H1 (cell line): Measurements from ENCODE around the gene HOXA10. TPM values are rescaled to one million over a fixed set of nuclear protein-coding genes. Genes with fewer than 3 reads are reported as not detected.

ENCODE experiments used
- CTCF ChIA-PET: fragments of 300-600 bp; sonication (Branson Sonifier 250); formaldehyde crosslinking; loops from one replicate; lab custom pipeline; 2021; ENCODE audit not compliant: partially characterized antibody; lab: Charles Lee
- POLR2A ChIA-PET: fragments of 300-600 bp; sonication (Branson Sonifier 250); formaldehyde crosslinking; loops from one replicate; lab custom pipeline; 2021; ENCODE audit warnings: inconsistent platforms; ENCODE audit not compliant: partially characterized antibody; lab: Charles Lee
- DNase-seq, 2 experiments: peaks; one replicate each; pipeline versions ENCODE4 v3.0.0 to v3.0.0-alpha.2; 2010 to 2022; ENCODE audit warnings: low spot score in 2 of 2, low read depth in 1 of 2, mixed read lengths in 1 of 2
- FAIRE-seq: peaks from 2 replicates; lab custom pipeline; 2011; peaks lifted over from hg19 to GRCh38; lab: Jason Lieb, UNC
- H2AFZ ChIP-seq: 2 replicates; pipeline ENCODE4 v1.8.1; 2012; ENCODE audit warnings: low read length, inconsistent platforms
- H2AK5ac ChIP-seq: 2 replicates; pipeline ENCODE4 v1.6.1; 2013; ENCODE audit warnings: low read depth, low read length
- H2BK120ac ChIP-seq: replicated peaks from 2 replicates; pipeline ENCODE3; 2013; ENCODE audit warnings: low read depth, low read length, inconsistent platforms
- H2BK12ac ChIP-seq: 2 replicates; pipeline ENCODE4 v1.6.1; 2013; ENCODE audit warnings: low read depth, low read length
- H2BK15ac ChIP-seq: 2 replicates; pipeline ENCODE4 v1.6.1; 2013; ENCODE audit warnings: low read length
- H2BK20ac ChIP-seq: 2 replicates; pipeline ENCODE4 v1.6.1; 2013; ENCODE audit warnings: low read length
- H2BK5ac ChIP-seq: 2 replicates; pipeline ENCODE4 v1.6.1; 2013; ENCODE audit warnings: low read depth, low read length
- H3K14ac ChIP-seq: 2 replicates; pipeline ENCODE4 v1.6.1; 2013; ENCODE audit warnings: inconsistent platforms; ENCODE audit not compliant: insufficient read length
- H3K18ac ChIP-seq: 2 replicates; pipeline ENCODE4 v1.6.1; 2013; ENCODE audit warnings: low read length; ENCODE audit errors: extremely low read depth
- H3K23ac ChIP-seq: 2 replicates; pipeline ENCODE4 v1.6.1; 2013; ENCODE audit warnings: inconsistent platforms; ENCODE audit not compliant: insufficient read length
- H3K23me2 ChIP-seq: 2 replicates; pipeline ENCODE4 v1.6.1; 2013; ENCODE audit warnings: low read depth, low read length
- H3K27ac ChIP-seq: 2 replicates; pipeline ENCODE4 v1.6.1; 2011; ENCODE audit warnings: low read depth, low read length, inconsistent platforms
- H3K27me3 ChIP-seq, 4 experiments: replicated peaks in 1 of 4; 1 replicate in 1 of 4; 2 replicates in 3 of 4; pipeline versions ENCODE4 v1.6.1 to v1.8.1; 2011 to 2013; ENCODE audit warnings: low read length in 3 of 4, mild to moderate bottlenecking in 3 of 4, inconsistent platforms in 2 of 4, mixed read lengths in 2 of 4, moderate library complexity in 1 of 4; ENCODE audit not compliant: control insufficient read depth in 3 of 4, insufficient read depth in 3 of 4; ENCODE audit errors: extremely low read depth in 1 of 4
- H3K36me3 ChIP-seq, 4 experiments: 2 replicates each; pipeline versions ENCODE4 v1.6.1 to v1.8.1; 2011 to 2013; ENCODE audit warnings: mild to moderate bottlenecking in 4 of 4, low read length in 3 of 4, moderate library complexity in 2 of 4, control low read depth in 1 of 4, inconsistent platforms in 1 of 4; ENCODE audit not compliant: insufficient read depth in 4 of 4, control insufficient read depth in 2 of 4
- H3K4ac ChIP-seq: replicated peaks from 2 replicates; pipeline ENCODE3; 2013; ENCODE audit warnings: low read length, low read depth, mixed read lengths, inconsistent platforms; ENCODE audit not compliant: insufficient read length
- H3K4me1 ChIP-seq, 4 experiments: replicated peaks in 1 of 4; 1 replicate in 1 of 4; 2 replicates in 3 of 4; pipeline versions ENCODE4 v1.6.1 to v1.8.1; 2011 to 2013; ENCODE audit warnings: low read length in 3 of 4, inconsistent platforms in 2 of 4, mixed read lengths in 1 of 4; ENCODE audit not compliant: insufficient read depth in 4 of 4, control insufficient read depth in 3 of 4
- H3K4me2 ChIP-seq, 2 experiments: 2 replicates each; pipeline versions ENCODE4 v1.6.1 to v1.8.1; 2011 to 2013; ENCODE audit warnings: low read depth in 2 of 2, low read length in 2 of 2, control low read depth in 1 of 2, inconsistent platforms in 1 of 2, mild to moderate bottlenecking in 1 of 2; ENCODE audit not compliant: insufficient read depth in 1 of 2
- H3K4me3 ChIP-seq, 4 experiments: fragments of 200-600, 300-600 bp in 1 of 4; sonication (generic), shearing (Covaris generic), sonication (Bioruptor Twin) in 1 of 4; 2 replicates each; pipeline versions ENCODE4 v1.5.1 to v1.8.1; 2011 to 2016; ENCODE audit warnings: low read length in 4 of 4, low read depth in 3 of 4, control low read depth in 2 of 4, inconsistent platforms in 2 of 4, mild to moderate bottlenecking in 2 of 4, mixed read lengths in 1 of 4, moderate library complexity in 1 of 4; ENCODE audit not compliant: insufficient read depth in 2 of 4; ENCODE audit errors: extremely low read depth in 1 of 4
- H3K56ac ChIP-seq: replicated peaks from 2 replicates; pipeline ENCODE3; 2013; ENCODE audit warnings: low read depth, mild to moderate bottlenecking, mixed read lengths, low read length, inconsistent platforms; ENCODE audit not compliant: insufficient read length
- H3K79me1 ChIP-seq: 2 replicates; pipeline ENCODE4 v1.6.1; 2013; ENCODE audit warnings: low read depth, low read length, control low read depth
- H3K79me2 ChIP-seq, 2 experiments: 2 replicates each; pipeline versions ENCODE4 v1.6.1 to v1.8.1; 2012 to 2013; ENCODE audit warnings: low read length in 2 of 2, mild to moderate bottlenecking in 2 of 2, inconsistent platforms in 1 of 2; ENCODE audit not compliant: insufficient read depth in 2 of 2, control insufficient read depth in 1 of 2
- H3K9ac ChIP-seq, 4 experiments: replicated peaks in 1 of 4; 1 replicate in 1 of 4; 2 replicates in 3 of 4; pipeline versions ENCODE4 v1.6.1 to v1.8.1; 2011 to 2013; ENCODE audit warnings: low read depth in 3 of 4, low read length in 3 of 4, control low read depth in 2 of 4, mild to moderate bottlenecking in 2 of 4, moderate library complexity in 2 of 4, inconsistent platforms in 1 of 4; ENCODE audit errors: extremely low read depth in 1 of 4
- H3K9me3 ChIP-seq, 2 experiments: 2 replicates each; pipeline versions ENCODE4 v1.6.1 to v1.8.1; 2012 to 2013; ENCODE audit warnings: mild to moderate bottlenecking in 2 of 2, moderate library complexity in 2 of 2, control low read depth in 1 of 2, inconsistent platforms in 1 of 2, low read depth in 1 of 2, low read length in 1 of 2, mixed read lengths in 1 of 2; ENCODE audit not compliant: insufficient read depth in 2 of 2
- H4K20me1 ChIP-seq, 2 experiments: replicated peaks in 1 of 2; 2 replicates each; pipeline versions ENCODE3 to v1.8.1; 2011 to 2013; ENCODE audit warnings: inconsistent platforms in 2 of 2, low read length in 2 of 2, mild to moderate bottlenecking in 1 of 2; ENCODE audit not compliant: insufficient read depth in 2 of 2, control insufficient read depth in 1 of 2
- H4K5ac ChIP-seq: 2 replicates; pipeline ENCODE4 v1.6.1; 2013; ENCODE audit warnings: low read length, low read depth, mixed read lengths, inconsistent platforms; ENCODE audit not compliant: insufficient read length
- H4K8ac ChIP-seq: 2 replicates; pipeline ENCODE4 v1.8.0; 2013; ENCODE audit warnings: mild to moderate bottlenecking, moderate library complexity, low read length, inconsistent platforms; ENCODE audit not compliant: insufficient read depth; ENCODE audit errors: extremely low read depth
- H4K91ac ChIP-seq: replicated peaks from 2 replicates; pipeline ENCODE3; 2013; ENCODE audit warnings: low read length, mixed read lengths, inconsistent platforms; ENCODE audit not compliant: insufficient read length
- WGBS, 2 experiments: shearing (Covaris generic) in 1 of 2; methylation state at CpG; one replicate each; pipeline versions ENCODE4 v1.1.6 to v1.1.7; 2013 to 2015; ENCODE audit warnings: low lambda C conversion rate in 2 of 2, mixed read lengths in 2 of 2, inconsistent platforms in 1 of 2, low coverage in 1 of 2, missing lambda C conversion rate in 1 of 2; ENCODE audit not compliant: insufficient replicate concordance in 2 of 2, insufficient coverage in 1 of 2, insufficient read length in 1 of 2; ENCODE audit errors: extremely low coverage in 1 of 2, missing lambda C conversion rate in 1 of 2; 5-methylcytosine and 5-hydroxymethylcytosine counted together
- polyA plus RNA-seq, 7 experiments: library from polyadenylated mRNA; depleted of rRNA in 3 of 7; stranded (reverse) in 5 of 7; unstranded in 2 of 7; fragments of >200 nt in 5 of 7; fragments of 200-250 nt in 2 of 7; gene quantifications; 1 replicate in 5 of 7; 2 replicates in 1 of 7; 4 replicates in 1 of 7; pipeline versions ENCODE4 v1.2.1 to v1.2.3, GENCODE V29; 2011 to 2013; ENCODE audit warnings: missing spikeins in 2 of 7, mixed read lengths in 2 of 7
- total RNA-seq: library from RNA; stranded (reverse); fragmentation: NEBNext Ultra II Directional; extraction: Animal tissue kit (Norgen Biotek cat#: 25700); gene quantifications from 2 replicates; pipeline ENCODE4 v1.2.1, GENCODE V29; 2021

Gene HOXA10
- total and polyA plus RNA-seq, 2 of the 8 experiments (the other 6 are each of a cell fraction or from before 2014, with no cell fraction given) = not detected

DNA sequence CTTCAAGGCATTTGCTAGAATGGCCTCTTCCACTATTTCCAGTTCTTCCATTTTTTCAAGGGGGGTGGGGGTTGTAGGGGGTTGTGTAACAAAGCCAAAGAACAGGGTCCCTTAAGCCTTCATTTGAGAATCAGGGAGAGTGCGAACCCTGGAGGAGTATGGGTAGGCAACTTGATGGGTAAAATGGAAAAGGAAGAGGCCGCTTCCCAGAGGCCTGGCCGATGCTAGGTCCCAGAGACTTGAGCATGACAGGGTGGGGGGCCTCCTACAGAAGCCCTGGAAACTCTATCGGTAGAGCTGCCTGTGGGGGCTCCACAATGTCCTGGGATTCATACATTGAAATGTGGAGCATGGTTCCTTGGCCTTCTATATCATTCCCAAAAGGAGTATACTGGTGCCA lies 34.9 kb upstream of the HOXA10 start:
- Histone ChIP-seq H2BK120ac (no peak overlapping the region), H3K36me3 (peaks cover 0 to 8% (median 0%) of the 10 kb centered on the region in 4 experiments; a peak in 1 of 8 replicates), H3K18ac (no peak overlapping the region), H3K4me3 (no peak overlapping the region), H2BK20ac (no peak overlapping the region), H3K27ac (no peak overlapping the region), H4K5ac (no peak overlapping the region), H3K14ac (no peak overlapping the region), H4K91ac (no peak overlapping the region), H3K9me3 (no peaks in the 10 kb centered on the region), H3K23me2 (no peaks in the 10 kb centered on the region; the same call in 1 of the 2 replicates), H3K9ac (no peak overlapping the region), H4K8ac (no peak overlapping the region), H3K4me2 (no peak overlapping the region), H4K20me1 (peaks cover 14 to 36% of the 10 kb centered on the region in 2 experiments), H3K79me1 (no peaks in the 10 kb centered on the region), H3K27me3 (peaks cover 96 to 100% (median 100%) of the 10 kb centered on the region in 4 experiments), H2BK12ac (no peak overlapping the region), H2BK5ac (no peak overlapping the region), H2AK5ac (no peak overlapping the region), H3K56ac (no peak overlapping the region), H3K4ac (no peak overlapping the region), H2AFZ (no peak overlapping the region), H3K23ac (no peak overlapping the region), H3K79me2 (no peaks in the 10 kb centered on the region), H2BK15ac (no peak overlapping the region), H3K4me1 (peaks cover under 1 to 12% (median 8%) of the 10 kb centered on the region in 4 experiments)
- WGBS, 2 experiments = 69% methylated on average over 4 of the region's 4 CpGs; no CpG with 5 or more reads in 1 of the 2 experiments
- FAIRE-seq (no peak), DNase-seq (no peak)
- ChIA-PET CTCF (interaction anchor here (0.7 to 6.6 kb wide), 18 partner anchors 8 to 815 kb away, joined by 3 to 64 read pairs (median 6); partner anchors contain the start of genes EVX1, HOXA11 and HOXA13), POLR2A (interaction anchor here (1.0 to 1.4 kb wide), 2 partner anchors 9 to 14 kb away, joined by 3 to 5 read pairs; partner anchors contain the start of gene HOXA13)
